Neural cell (in vitro differentiated cells): Measurements from ENCODE around the gene AKAP10. TPM values are rescaled to one million over a fixed set of nuclear protein-coding genes. Genes with fewer than 3 reads are reported as not detected.

ENCODE experiments used
- H2AFZ ChIP-seq: fragments of 200-600, 300-800 bp; sonication (generic), shearing (Covaris generic); 2 replicates; pipeline ENCODE4 v1.6.0; 2014; ENCODE audit warnings: low read depth, mild to moderate bottlenecking, antibody characterized with exemption, low read length, moderate library complexity
- H3F3A ChIP-seq: fragments of 200-600 bp; shearing (Covaris generic); 2 replicates; pipeline ENCODE4 v1.6.1; 2016; ENCODE audit warnings: mild to moderate bottlenecking, moderate library complexity, mixed read lengths, antibody characterized with exemption, low read length; ENCODE audit not compliant: insufficient read depth, poor library complexity, severe bottlenecking
- H3K27ac ChIP-seq: fragments of 200-600, 300-800 bp; sonication (generic), shearing (Covaris generic); 2 replicates; pipeline ENCODE4 v1.5.1; 2014; ENCODE audit warnings: mild to moderate bottlenecking, low read length, moderate library complexity
- H3K27me3 ChIP-seq: fragments of 300-800, 200-600 bp; sonication (generic), shearing (Covaris generic); 2 replicates; pipeline ENCODE4 v1.6.0; 2014; ENCODE audit warnings: mild to moderate bottlenecking, low read depth, low read length, moderate library complexity; ENCODE audit not compliant: insufficient read depth
- H3K36me3 ChIP-seq: fragments of 300-800, 200-600 bp; sonication (generic), shearing (Covaris generic); 2 replicates; pipeline ENCODE4 v1.5.1; 2014; ENCODE audit warnings: mild to moderate bottlenecking, antibody characterized with exemption, low read length, moderate library complexity; ENCODE audit not compliant: insufficient read depth
- H3K4me2 ChIP-seq: fragments of 300-800, 200-600 bp; sonication (generic), shearing (Covaris generic); 2 replicates; pipeline ENCODE4 v1.6.0; 2014; ENCODE audit warnings: mild to moderate bottlenecking, low read length
- H3K4me3 ChIP-seq: fragments of 300-800, 200-600 bp; sonication (generic), shearing (Covaris generic); 2 replicates; pipeline ENCODE4 v1.5.1; 2014; ENCODE audit warnings: mild to moderate bottlenecking, low read length, moderate library complexity
- H3K79me2 ChIP-seq: fragments of 200-600 bp; shearing (Covaris generic); replicated peaks from 2 replicates; pipeline ENCODE4 v1.6.0; 2014; ENCODE audit warnings: mild to moderate bottlenecking, low read length, moderate library complexity; ENCODE audit not compliant: insufficient read depth
- H3K9ac ChIP-seq: fragments of 300-800, 200-600 bp; sonication (generic), shearing (Covaris generic); 2 replicates; pipeline ENCODE4 v1.6.1; 2016; ENCODE audit warnings: mild to moderate bottlenecking, low read length, mixed read lengths
- H3K9me2 ChIP-seq: fragments of 200-600 bp; shearing (Covaris generic); 2 replicates; pipeline ENCODE4 v1.6.1; 2016; ENCODE audit warnings: mild to moderate bottlenecking, low read length, mixed read lengths; ENCODE audit not compliant: insufficient read depth
- H3K9me3 ChIP-seq: fragments of 200-600, 300-800 bp; sonication (generic), shearing (Covaris generic); 2 replicates; pipeline ENCODE4 v1.6.1; 2016; ENCODE audit warnings: mild to moderate bottlenecking, mixed run types, low read length, moderate library complexity, mixed read lengths
- H4K20me1 ChIP-seq: fragments of 200-600 bp; shearing (Covaris generic); 2 replicates; pipeline ENCODE4 v1.6.1; 2016; ENCODE audit warnings: mild to moderate bottlenecking, mixed run types; ENCODE audit not compliant: insufficient read depth
- EP300 ChIP-seq: fragments of 450-650 bp; conservative IDR thresholded peaks from 2 replicates; pipeline ENCODE4 v1.6.1; 2014; ENCODE audit warnings: antibody characterized with exemption, mild to moderate bottlenecking, moderate library complexity; ENCODE audit not compliant: poor library complexity, severe bottlenecking
- EZH2 ChIP-seq: fragments of 200-600, 300-800 bp; shearing (Covaris generic), sonication (generic); IDR thresholded peaks from 2 replicates; pipeline ENCODE4 v1.6.1; 2014; ENCODE audit warnings: antibody characterized with exemption, low read length, borderline replicate concordance, mild to moderate bottlenecking; ENCODE audit not compliant: insufficient read depth, poor library complexity, severe bottlenecking
- MXI1 ChIP-seq: fragments of 450-650 bp; conservative IDR thresholded peaks from 2 replicates; pipeline ENCODE4 v1.6.1; 2014; ENCODE audit warnings: antibody characterized with exemption, mild to moderate bottlenecking; ENCODE audit not compliant: poor library complexity, severe bottlenecking
- RAD21 ChIP-seq: fragments of 450-650 bp; conservative IDR thresholded peaks from 2 replicates; pipeline ENCODE4 v1.6.1; 2014; ENCODE audit warnings: antibody characterized with exemption, mild to moderate bottlenecking, moderate library complexity
- polyA plus RNA-seq: library from polyadenylated mRNA; depleted of rRNA; stranded (reverse); fragments of >200 nt; gene quantifications from 2 replicates; pipeline ENCODE4 v1.2.3, GENCODE V29; 2014
- TF ChIP-seq, protein P1 (sequence below): IDR thresholded peaks from 2 replicates; pipeline ENCODE4 v1.6.1; 2012; ENCODE audit warnings: borderline replicate concordance

AKAP10 gene
- polyA plus RNA-seq, 1 donor from 2014 or later: 27.3 TPM

DNA sequence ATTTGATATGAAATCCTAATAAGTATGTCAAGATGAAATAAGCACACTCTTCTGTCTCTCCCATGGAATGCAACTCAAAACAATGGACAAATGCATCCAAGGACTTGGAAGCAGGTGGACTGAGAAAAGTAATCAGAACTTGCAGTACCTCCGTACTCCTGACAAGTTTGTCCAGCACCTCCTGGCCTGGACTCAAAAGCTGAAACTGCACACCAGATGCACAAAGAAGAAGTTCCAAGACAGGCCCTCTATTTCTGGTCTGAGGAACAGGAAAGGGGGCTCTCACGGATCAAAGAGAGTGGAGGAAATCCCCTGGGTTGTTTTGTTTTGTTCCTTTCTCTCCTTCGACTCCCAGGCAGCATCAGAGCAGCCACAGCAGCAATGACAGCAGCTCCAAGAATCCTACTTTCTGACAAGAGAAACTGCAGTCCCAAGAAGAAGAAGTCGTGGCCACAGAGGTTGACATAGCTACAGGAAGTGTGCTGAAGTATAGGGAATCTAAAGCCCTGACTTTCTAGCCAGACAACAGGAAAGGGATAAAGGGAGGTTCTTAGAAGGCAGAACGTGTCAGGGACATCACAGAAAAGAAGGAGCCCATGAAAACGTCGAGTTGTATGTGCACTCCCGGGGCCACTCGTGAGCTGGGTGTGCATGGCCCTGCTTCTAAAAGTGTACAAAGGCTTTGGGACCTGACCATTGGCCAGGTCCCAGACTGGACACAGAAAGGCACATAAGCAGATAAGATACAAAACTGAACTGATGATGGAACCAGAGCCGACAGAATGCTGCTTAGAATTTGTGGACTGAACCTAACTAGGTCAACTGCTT is 29.3 kb downstream of the AKAP10 start:
- Histone ChIP-seq H2AFZ (no peak overlapping the region), H3F3A (no peaks in the 10 kb centered on the region), H3K79me2 (peaks cover 14% of the 10 kb centered on the region), H3K27me3 (no peaks in the 10 kb centered on the region), H3K36me3 (no peaks in the 10 kb centered on the region), H3K27ac (no peak overlapping the region), H3K9me3 (no peaks in the 10 kb centered on the region), H4K20me1 (no peaks in the 10 kb centered on the region), H3K9ac (no peak overlapping the region), H3K4me2 (no peak overlapping the region), H3K9me2 (no peaks in the 10 kb centered on the region), H3K4me3 (no peak overlapping the region)
- TF ChIP-seq, protein P1, sequence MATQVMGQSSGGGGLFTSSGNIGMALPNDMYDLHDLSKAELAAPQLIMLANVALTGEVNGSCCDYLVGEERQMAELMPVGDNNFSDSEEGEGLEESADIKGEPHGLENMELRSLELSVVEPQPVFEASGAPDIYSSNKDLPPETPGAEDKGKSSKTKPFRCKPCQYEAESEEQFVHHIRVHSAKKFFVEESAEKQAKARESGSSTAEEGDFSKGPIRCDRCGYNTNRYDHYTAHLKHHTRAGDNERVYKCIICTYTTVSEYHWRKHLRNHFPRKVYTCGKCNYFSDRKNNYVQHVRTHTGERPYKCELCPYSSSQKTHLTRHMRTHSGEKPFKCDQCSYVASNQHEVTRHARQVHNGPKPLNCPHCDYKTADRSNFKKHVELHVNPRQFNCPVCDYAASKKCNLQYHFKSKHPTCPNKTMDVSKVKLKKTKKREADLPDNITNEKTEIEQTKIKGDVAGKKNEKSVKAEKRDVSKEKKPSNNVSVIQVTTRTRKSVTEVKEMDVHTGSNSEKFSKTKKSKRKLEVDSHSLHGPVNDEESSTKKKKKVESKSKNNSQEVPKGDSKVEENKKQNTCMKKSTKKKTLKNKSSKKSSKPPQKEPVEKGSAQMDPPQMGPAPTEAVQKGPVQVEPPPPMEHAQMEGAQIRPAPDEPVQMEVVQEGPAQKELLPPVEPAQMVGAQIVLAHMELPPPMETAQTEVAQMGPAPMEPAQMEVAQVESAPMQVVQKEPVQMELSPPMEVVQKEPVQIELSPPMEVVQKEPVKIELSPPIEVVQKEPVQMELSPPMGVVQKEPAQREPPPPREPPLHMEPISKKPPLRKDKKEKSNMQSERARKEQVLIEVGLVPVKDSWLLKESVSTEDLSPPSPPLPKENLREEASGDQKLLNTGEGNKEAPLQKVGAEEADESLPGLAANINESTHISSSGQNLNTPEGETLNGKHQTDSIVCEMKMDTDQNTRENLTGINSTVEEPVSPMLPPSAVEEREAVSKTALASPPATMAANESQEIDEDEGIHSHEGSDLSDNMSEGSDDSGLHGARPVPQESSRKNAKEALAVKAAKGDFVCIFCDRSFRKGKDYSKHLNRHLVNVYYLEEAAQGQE: no peak
- TF ChIP-seq MXI1 (no peak), EP300 (no peak)

DNA sequence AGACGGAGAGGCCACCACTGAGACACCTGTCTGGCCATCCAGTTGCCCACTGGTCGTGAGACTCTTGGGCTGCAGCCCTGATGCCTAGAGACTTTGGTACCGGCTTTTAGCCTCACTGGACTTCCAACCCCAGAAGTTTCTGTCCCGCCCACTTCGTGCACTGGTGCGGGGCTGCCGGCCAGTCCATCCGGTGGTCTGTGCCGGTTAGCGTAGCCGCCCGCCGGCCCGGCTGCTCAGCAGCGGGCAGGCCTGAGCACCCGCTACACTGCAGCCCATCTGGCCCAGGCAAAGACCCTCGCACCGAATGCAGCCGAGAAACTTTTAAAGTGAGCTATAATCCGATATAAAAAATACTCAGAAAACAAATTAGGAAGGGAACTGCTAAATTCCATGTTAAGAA is 30.7 kb downstream of the AKAP10 start:
- Histone ChIP-seq H3K27ac (no peak overlapping the region), H3K9me3 (no peaks in the 10 kb centered on the region), H3K9me2 (no peaks in the 10 kb centered on the region), H3K4me3 (no peak overlapping the region), H3K27me3 (no peaks in the 10 kb centered on the region), H3F3A (no peaks in the 10 kb centered on the region), H3K36me3 (no peaks in the 10 kb centered on the region), H3K4me2 (no peak overlapping the region), H4K20me1 (no peaks in the 10 kb centered on the region), H3K79me2 (peaks cover 10% of the 10 kb centered on the region), H3K9ac (no peak overlapping the region), H2AFZ (no peak overlapping the region)
- TF ChIP-seq EZH2: no peak
- TF ChIP-seq, protein P1: no peak
- TF ChIP-seq MXI1: no peak
- no peak for TF ChIP-seq RAD21
